ENCODE results near the gene PRKN. TPM values are rescaled to one million over a fixed set of nuclear protein-coding genes. Genes with fewer than 3 reads are reported as not detected.

Gene PRKN
- total RNA-seq, 2 experiments from 2014 or later, result 0.63 TPM; not detected in 1

GRCh38 chr6:161948462-161948861, 779.1 kb downstream of the PRKN start:
- H3K4me3 Mint-ChIP-seq, result no peak overlapping the region
- ATAC-seq, result no peak
- CTCF ChIA-PET, result no interaction called here
- POLR2A ChIA-PET, result no interaction called here
- DNase-seq, result no peak
- no peaks in the 10 kb centered on the region for H3K4me1 Mint-ChIP-seq (ENCODE audit: low read depth)
- no peak overlapping the region for H3K27ac Mint-ChIP-seq
- H3K27me3 Mint-ChIP-seq (ENCODE audit: low read depth), result no peaks in the 10 kb centered on the region
- H3K9me3 Mint-ChIP-seq (ENCODE audit: insufficient read depth), result no peaks in the 10 kb centered on the region
- no peaks in the 10 kb centered on the region for H3K36me3 Mint-ChIP-seq (ENCODE audit: low read depth)

GRCh38 chr6:161947371-161947770, 780.2 kb downstream of the PRKN start:
- POLR2A ChIA-PET, result no interaction called here
- H3K36me3 Mint-ChIP-seq (ENCODE audit: low read depth), result no peaks in the 10 kb centered on the region
- no peaks in the 10 kb centered on the region for H3K4me1 Mint-ChIP-seq (ENCODE audit: low read depth)
- CTCF ChIA-PET, result no interaction called here
- H3K9me3 Mint-ChIP-seq (ENCODE audit: insufficient read depth), result no peaks in the 10 kb centered on the region
- no peak for ATAC-seq
- no peak overlapping the region for H3K4me3 Mint-ChIP-seq
- no peaks in the 10 kb centered on the region for H3K27me3 Mint-ChIP-seq (ENCODE audit: low read depth)
- H3K27ac Mint-ChIP-seq, result no peak overlapping the region
- no peak for DNase-seq

- Mint-ChIP-seq H3K4me3 (no peak overlapping the region), H3K9me3 (ENCODE audit: insufficient read depth) (no peaks in the 10 kb centered on the region), H3K27ac (no peak overlapping the region), H3K36me3 (ENCODE audit: low read depth) (no peaks in the 10 kb centered on the region), H3K27me3 (ENCODE audit: low read depth) (no peaks in the 10 kb centered on the region), H3K4me1 (ENCODE audit: low read depth) (no peaks in the 10 kb centered on the region)
- ChIA-PET CTCF (no interaction called here), POLR2A (no interaction called here)
- no peak for ATAC-seq
- DNase-seq, result no peak
These were observed 781.1 kb downstream of the PRKN start for GRCh38 chr6:161946461-161946860.

GRCh38 chr6:161943561-161943960, 784.0 kb downstream of the PRKN start:
- Mint-ChIP-seq H3K4me1 (ENCODE audit: low read depth) (no peaks in the 10 kb centered on the region), H3K36me3 (ENCODE audit: low read depth) (no peaks in the 10 kb centered on the region), H3K27ac (no peak overlapping the region), H3K4me3 (no peak overlapping the region), H3K9me3 (ENCODE audit: insufficient read depth) (no peaks in the 10 kb centered on the region), H3K27me3 (ENCODE audit: low read depth) (no peaks in the 10 kb centered on the region)
- CTCF ChIA-PET, result no interaction called here
- DNase-seq, result no peak
- ATAC-seq, result no peak
- POLR2A ChIA-PET, result no interaction called here

DNA sequence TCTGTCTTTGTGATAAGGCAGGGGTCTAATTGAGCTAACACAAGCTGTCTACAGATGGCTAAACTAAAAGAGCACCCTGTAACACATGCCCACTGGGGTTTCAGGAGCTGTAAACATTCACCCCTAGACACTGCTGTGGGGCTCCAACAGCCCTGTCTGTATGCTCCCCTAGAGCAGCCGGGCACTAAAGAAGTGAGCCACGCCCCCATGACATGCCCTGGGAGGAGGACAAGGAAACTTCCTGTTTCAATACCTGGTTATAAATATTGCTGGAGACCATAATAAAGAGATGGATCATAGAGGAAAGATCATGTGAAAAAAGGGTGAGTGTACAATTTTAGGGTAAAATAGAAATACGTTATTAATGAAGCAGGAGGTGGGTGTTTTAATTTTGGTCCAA, 786.0 kb downstream of the PRKN start:
- CTCF ChIA-PET, result no interaction called here
- Mint-ChIP-seq H3K4me1 (ENCODE audit: low read depth) (no peaks in the 10 kb centered on the region), H3K27me3 (ENCODE audit: low read depth) (no peaks in the 10 kb centered on the region), H3K4me3 (no peak overlapping the region), H3K36me3 (ENCODE audit: low read depth) (no peaks in the 10 kb centered on the region), H3K9me3 (ENCODE audit: insufficient read depth) (no peaks in the 10 kb centered on the region), H3K27ac (no peak overlapping the region)
- POLR2A ChIA-PET, result no interaction called here
- ATAC-seq (no peak), DNase-seq (no peak)

DNA sequence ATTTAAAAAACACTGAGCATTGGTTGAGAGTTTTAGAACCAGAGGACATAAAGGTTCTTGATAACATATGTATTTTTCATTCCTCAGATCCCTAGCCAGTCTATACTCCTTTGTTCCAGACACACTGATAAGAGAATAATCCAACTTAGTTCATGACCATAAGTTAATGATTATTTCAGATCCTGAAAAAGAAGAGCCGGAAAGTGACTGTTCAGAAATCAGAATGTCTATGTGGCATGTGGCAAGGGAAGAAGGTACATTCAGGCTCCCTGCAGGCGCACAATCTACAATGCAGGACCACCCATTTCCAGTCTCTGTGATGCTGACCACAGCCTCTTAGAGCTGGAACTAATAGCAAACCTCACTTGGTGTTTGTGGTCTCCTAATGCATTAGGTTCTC, 787.0 kb downstream of the PRKN start:
- Mint-ChIP-seq H3K9me3 (ENCODE audit: insufficient read depth) (no peaks in the 10 kb centered on the region), H3K27ac (no peak overlapping the region), H3K27me3 (ENCODE audit: low read depth) (no peaks in the 10 kb centered on the region), H3K36me3 (ENCODE audit: low read depth) (no peaks in the 10 kb centered on the region), H3K4me3 (no peak overlapping the region), H3K4me1 (ENCODE audit: low read depth) (no peaks in the 10 kb centered on the region)
- DNase-seq (no peak), ATAC-seq (no peak)
- ChIA-PET CTCF (no interaction called here), POLR2A (no interaction called here)

- ChIA-PET CTCF (no interaction called here), POLR2A (no interaction called here)
- H3K9me3 Mint-ChIP-seq (ENCODE audit: insufficient read depth), result no peaks in the 10 kb centered on the region
- no peaks in the 10 kb centered on the region for H3K36me3 Mint-ChIP-seq (ENCODE audit: low read depth)
- no peaks in the 10 kb centered on the region for H3K4me1 Mint-ChIP-seq (ENCODE audit: low read depth)
- no peak for DNase-seq
- no peak overlapping the region for H3K27ac Mint-ChIP-seq
- no peak for ATAC-seq
- no peaks in the 10 kb centered on the region for H3K27me3 Mint-ChIP-seq (ENCODE audit: low read depth)
- no peak overlapping the region for H3K4me3 Mint-ChIP-seq
These were observed 801.2 kb downstream of the PRKN start for GRCh38 chr6:161926324-161926723.

- ATAC-seq, result no peak
- no peaks in the 10 kb centered on the region for H3K9me3 Mint-ChIP-seq (ENCODE audit: insufficient read depth)
- no peak overlapping the region for H3K27ac Mint-ChIP-seq
- H3K4me1 Mint-ChIP-seq (ENCODE audit: low read depth), result no peaks in the 10 kb centered on the region
- no peaks in the 10 kb centered on the region for H3K27me3 Mint-ChIP-seq (ENCODE audit: low read depth)
- H3K36me3 Mint-ChIP-seq (ENCODE audit: low read depth), result no peaks in the 10 kb centered on the region
- ChIA-PET POLR2A (no interaction called here), CTCF (no interaction called here)
- no peak overlapping the region for H3K4me3 Mint-ChIP-seq
- no peak for DNase-seq
These were observed 803.0 kb downstream of the PRKN start for GRCh38 chr6:161924516-161925116.

- Mint-ChIP-seq H3K36me3 (ENCODE audit: low read depth) (no peaks in the 10 kb centered on the region), H3K9me3 (ENCODE audit: insufficient read depth) (no peaks in the 10 kb centered on the region), H3K27me3 (ENCODE audit: low read depth) (no peaks in the 10 kb centered on the region), H3K4me1 (ENCODE audit: low read depth) (no peaks in the 10 kb centered on the region), H3K27ac (no peak overlapping the region), H3K4me3 (no peak overlapping the region)
- ChIA-PET CTCF (no interaction called here), POLR2A (no interaction called here)
- no peak for DNase-seq
- no peak for ATAC-seq
These were observed 804.9 kb downstream of the PRKN start for GRCh38 chr6:161922631-161923119.

DNA sequence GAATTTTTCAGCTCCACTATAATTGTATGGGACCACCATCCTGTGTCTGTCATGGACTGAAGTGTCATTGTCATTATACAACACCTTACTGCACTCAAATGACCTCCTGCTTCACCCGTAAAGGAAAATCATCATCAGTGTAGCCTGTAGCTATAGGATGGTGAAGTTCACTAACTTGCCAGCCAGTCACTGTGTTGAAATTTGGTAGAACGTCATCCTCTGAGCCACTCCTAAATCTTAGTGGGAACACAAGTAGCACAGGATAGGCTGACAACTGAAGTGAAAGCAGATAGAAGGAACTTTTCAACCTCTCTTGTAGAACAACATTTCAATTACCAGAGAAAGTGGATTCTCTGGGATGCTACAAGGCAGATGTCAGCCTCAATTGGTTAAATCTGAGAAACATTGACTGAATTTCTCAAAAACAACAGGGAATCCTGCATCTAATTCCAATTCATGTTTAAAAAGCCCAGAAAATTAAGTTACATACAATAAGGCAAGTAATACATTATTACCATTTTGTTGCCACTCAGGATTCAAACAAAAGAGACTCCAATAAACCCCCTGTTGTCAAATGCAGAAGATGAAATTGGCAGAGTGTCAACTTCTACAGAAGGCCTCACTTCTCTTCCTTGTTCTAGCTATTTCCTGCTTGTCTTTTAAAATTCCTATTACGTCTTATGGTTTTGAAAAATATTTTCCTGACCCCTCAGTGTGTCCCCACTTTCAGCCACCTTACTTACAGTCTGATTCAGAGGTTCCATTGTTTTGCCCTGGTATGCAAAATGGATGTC, 805.8 kb downstream of the PRKN start:
- CTCF ChIA-PET, result interaction anchor here (0.7 kb wide), 1 partner anchor 145 kb away, joined by 3 read pairs; no protein-coding TSS in a partner anchor
- ATAC-seq, result no peak
- Mint-ChIP-seq H3K27ac (no peak overlapping the region), H3K4me3 (no peak overlapping the region), H3K9me3 (ENCODE audit: insufficient read depth) (no peaks in the 10 kb centered on the region), H3K36me3 (ENCODE audit: low read depth) (no peaks in the 10 kb centered on the region), H3K4me1 (ENCODE audit: low read depth) (no peaks in the 10 kb centered on the region), H3K27me3 (ENCODE audit: low read depth) (no peaks in the 10 kb centered on the region)
- POLR2A ChIA-PET, result no interaction called here
- DNase-seq, result no peak

DNA sequence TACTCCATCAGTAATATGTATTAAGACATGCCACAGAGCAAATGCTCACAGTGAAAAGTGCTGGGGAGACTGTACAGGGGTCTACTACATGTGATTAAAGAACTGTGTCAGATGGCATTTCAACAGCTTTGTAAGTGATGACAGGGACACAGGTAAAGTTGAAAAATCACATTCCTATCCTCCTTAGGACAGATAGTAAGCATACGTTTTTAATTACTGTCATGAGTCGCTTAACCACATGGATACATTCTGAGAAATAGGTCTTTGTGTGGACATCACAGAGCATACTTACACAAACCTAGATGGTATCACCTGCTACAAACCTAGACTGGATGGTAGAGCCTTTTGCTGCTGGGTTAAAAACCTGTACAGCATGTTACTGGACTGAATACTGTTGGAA, 807.9 kb downstream of the PRKN start:
- Mint-ChIP-seq H3K4me1 (ENCODE audit: low read depth) (no peaks in the 10 kb centered on the region), H3K36me3 (ENCODE audit: low read depth) (no peaks in the 10 kb centered on the region), H3K9me3 (ENCODE audit: insufficient read depth) (no peaks in the 10 kb centered on the region), H3K27me3 (ENCODE audit: low read depth) (no peaks in the 10 kb centered on the region), H3K27ac (no peak overlapping the region), H3K4me3 (no peak overlapping the region)
- CTCF ChIA-PET, result no interaction called here
- ATAC-seq, result no peak
- no peak for DNase-seq
- POLR2A ChIA-PET, result no interaction called here

- no peak overlapping the region for H3K4me3 Mint-ChIP-seq
- no peaks in the 10 kb centered on the region for H3K4me1 Mint-ChIP-seq (ENCODE audit: low read depth)
- H3K27ac Mint-ChIP-seq, result no peak overlapping the region
- ChIA-PET CTCF (no interaction called here), POLR2A (no interaction called here)
- no peaks in the 10 kb centered on the region for H3K9me3 Mint-ChIP-seq (ENCODE audit: insufficient read depth)
- no peaks in the 10 kb centered on the region for H3K27me3 Mint-ChIP-seq (ENCODE audit: low read depth)
- DNase-seq (no peak), ATAC-seq (no peak)
- H3K36me3 Mint-ChIP-seq (ENCODE audit: low read depth), result no peaks in the 10 kb centered on the region
These were observed 808.8 kb downstream of the PRKN start for GRCh38 chr6:161918628-161919205.

All from activated CD8-positive, alpha-beta T cell treated with anti-CD3 and anti-CD28 coated beads, Interleukin-2, amount 10 ng/mL, durations not matched to agents 7 days and 5 days (primary cell).